H1 (cell line): ENCODE results near the gene TFB2M. TPM values are rescaled to one million over a fixed set of nuclear protein-coding genes. Genes with fewer than 3 reads are reported as not detected.

Source experiments
- CBX5 ChIP-seq: fragments of 300-800, 300-1000 bp; sonication (generic); IDR thresholded peaks from 2 replicates; pipeline ENCODE4 v1.7.1; 2016; ENCODE audit warnings: antibody characterized with exemption, low read length, low read depth
- MAFK ChIP-seq: IDR thresholded peaks from 2 replicates; pipeline ENCODE4 v1.6.1; 2012; ENCODE audit warnings: low read depth, mild to moderate bottlenecking, improper control_type of control experiment, low read length
- RFX5 ChIP-seq: IDR thresholded peaks from 2 replicates; pipeline ENCODE4 v1.6.1; 2011; ENCODE audit warnings: low read depth, low read length, improper control_type of control experiment, borderline replicate concordance
- RXRA ChIP-seq: IDR thresholded peaks from 2 replicates; pipeline ENCODE4 v1.6.1; 2011; ENCODE audit warnings: low read depth, mild to moderate bottlenecking, low read length, moderate library complexity; ENCODE audit not compliant: insufficient read depth
- YY1 ChIP-seq: IDR thresholded peaks from 2 replicates; pipeline ENCODE4 v1.6.1; 2011; ENCODE audit warnings: low read depth, mild to moderate bottlenecking, low read length
- polyA plus RNA-seq, 7 experiments: library from polyadenylated mRNA; depleted of rRNA in 3 of 7; stranded (reverse) in 5 of 7; unstranded in 2 of 7; fragments of >200 nt in 5 of 7; fragments of 200-250 nt in 2 of 7; gene quantifications; 1 replicate in 5 of 7; 2 replicates in 1 of 7; 4 replicates in 1 of 7; pipeline versions ENCODE4 v1.2.1 to v1.2.3, GENCODE V29; 2011 to 2013; ENCODE audit warnings: missing spikeins in 2 of 7, mixed read lengths in 2 of 7
- total RNA-seq: library from RNA; stranded (reverse); fragmentation: NEBNext Ultra II Directional; extraction: Animal tissue kit (Norgen Biotek cat#: 25700); gene quantifications from 2 replicates; pipeline ENCODE4 v1.2.1, GENCODE V29; 2021

TFB2M gene
- total and polyA plus RNA-seq, 2 of the 8 experiments (the other 6 are each of a cell fraction or from before 2014, with no cell fraction given): 10.4 to 22.0 TPM

DNA sequence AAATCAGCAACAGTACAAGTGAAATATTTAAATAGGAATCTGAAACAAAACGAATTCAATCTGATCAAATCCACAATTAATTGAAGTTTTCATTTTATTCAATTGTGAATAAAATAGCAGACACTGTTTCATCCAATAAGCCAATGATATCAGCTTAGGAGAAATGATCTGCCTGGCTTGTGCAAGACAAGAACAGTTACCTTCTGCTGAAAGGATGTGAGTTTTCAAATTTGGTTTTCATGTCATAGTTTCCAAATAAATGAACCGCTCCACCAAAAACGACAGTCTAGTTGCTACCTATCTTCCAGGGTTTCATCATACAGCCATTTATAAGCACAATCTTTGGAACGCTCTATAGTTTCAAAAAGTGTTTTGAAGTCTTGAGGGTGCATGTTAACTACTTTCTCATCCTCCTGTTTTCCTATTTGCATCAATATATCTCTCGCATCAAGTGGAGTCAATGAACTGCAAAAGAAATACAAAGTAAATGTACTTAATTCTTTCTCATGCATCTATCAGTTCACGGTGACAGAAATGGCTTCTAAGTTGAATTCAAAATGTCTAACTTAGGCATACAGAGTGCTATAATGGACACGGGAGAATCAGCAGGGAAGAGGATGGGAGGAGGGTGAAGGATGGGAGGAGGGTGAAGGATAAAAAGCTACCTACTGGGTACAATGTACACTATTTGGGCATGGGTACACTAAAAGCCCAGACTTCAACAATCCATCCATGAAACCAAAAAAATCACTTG is 25.1 kb downstream of the TFB2M start (continued):
- TF ChIP-seq RFX5 (no peak), CBX5 (no peak), YY1 (no peak), MAFK (no peak), RXRA (no peak)
- TF ChIP-seq, all 59 proteins: peak for 0
